ENCODE results near the gene CRK. TPM values are rescaled to one million over a fixed set of nuclear protein-coding genes. Genes with fewer than 3 reads are reported as not detected.
"Not testable (repeated sequence)": the region's sequence is repeated elsewhere in the genome, so short reads cannot be mapped to it uniquely, and the experiment has no call there.

Gene CRK
- total RNA-seq, 1 experiment from 2014 or later = 99.7 TPM

GRCh38 chr17:1442187-1442586, 13.8 kb downstream of the CRK start:
- no peak overlapping the region for H3K4me3 ChIP-seq
- H3K4me1 ChIP-seq (replicated peaks) = peaks cover 17% of the 10 kb centered on the region
- peaks cover 55% of the 10 kb centered on the region for H3K36me3 ChIP-seq
- no peaks in the 10 kb centered on the region; the same call in 1 of the 2 replicates for H3K9me3 ChIP-seq (replicated peaks)
- H3K27ac ChIP-seq = no peak overlapping the region
- DNase-seq (ENCODE audit: low read depth in 1 of 2, low spot score in 2 of 2) = no peak
- H3K27me3 ChIP-seq (replicated peaks) = no peaks in the 10 kb centered on the region

- Histone ChIP-seq H3K27ac (no peak overlapping the region), H3K4me3 (no peak overlapping the region), H3K36me3 (peaks cover 61% of the 10 kb centered on the region), H3K9me3 (replicated peaks) (no peaks in the 10 kb centered on the region; the same call in 1 of the 2 replicates), H3K4me1 (replicated peaks) (peaks cover 17% of the 10 kb centered on the region), H3K27me3 (replicated peaks) (no peaks in the 10 kb centered on the region)
- no peak for DNase-seq (ENCODE audit: low read depth in 1 of 2, low spot score in 2 of 2)
Observed at GRCh38 chr17:1440921-1441320, 15.1 kb downstream of the CRK start.

- peaks cover 73% of the 10 kb centered on the region for H3K36me3 ChIP-seq
- no peak overlapping the region for H3K4me3 ChIP-seq
- H3K9me3 ChIP-seq (replicated peaks) = no peaks in the 10 kb centered on the region; the same call in 1 of the 2 replicates
- H3K27me3 ChIP-seq (replicated peaks) = no peaks in the 10 kb centered on the region
- H3K27ac ChIP-seq = peak overlapping the region; percentile 78
- H3K4me1 ChIP-seq (replicated peaks) = peaks cover 17% of the 10 kb centered on the region
- peak; percentile 52 to 70 for DNase-seq (ENCODE audit: low read depth in 1 of 2, low spot score in 2 of 2)
Observed at GRCh38 chr17:1438593-1439083, 17.4 kb downstream of the CRK start.

- no peak for DNase-seq (ENCODE audit: low read depth in 1 of 2, low spot score in 2 of 2)
- Histone ChIP-seq H3K4me1 (replicated peaks) (peaks cover 17% of the 10 kb centered on the region), H3K27ac (no peak overlapping the region), H3K9me3 (replicated peaks) (no peaks in the 10 kb centered on the region), H3K36me3 (peaks cover 69% of the 10 kb centered on the region), H3K4me3 (no peak overlapping the region), H3K27me3 (replicated peaks) (no peaks in the 10 kb centered on the region)
Observed at GRCh38 chr17:1435326-1435725, 20.7 kb downstream of the CRK start.

GRCh38 chr17:1434150-1434549, 21.9 kb downstream of the CRK start:
- DNase-seq (ENCODE audit: low read depth in 1 of 2, low spot score in 2 of 2) = no peak
- H3K4me1 ChIP-seq (replicated peaks) = peaks cover 12% of the 10 kb centered on the region
- no peaks in the 10 kb centered on the region for H3K9me3 ChIP-seq (replicated peaks)
- no peak overlapping the region for H3K27ac ChIP-seq
- no peak overlapping the region for H3K4me3 ChIP-seq
- peaks cover 67% of the 10 kb centered on the region for H3K36me3 ChIP-seq
- H3K27me3 ChIP-seq (replicated peaks) = no peaks in the 10 kb centered on the region

GRCh38 chr17:1431631-1432104, 24.4 kb downstream of the CRK start:
- Histone ChIP-seq H3K9me3 (replicated peaks) (no peaks in the 10 kb centered on the region), H3K4me1 (replicated peaks) (no peaks in the 10 kb centered on the region), H3K27ac (no peak overlapping the region), H3K27me3 (replicated peaks) (no peaks in the 10 kb centered on the region), H3K4me3 (no peak overlapping the region), H3K36me3 (peaks cover 66% of the 10 kb centered on the region)
- no peak for DNase-seq (ENCODE audit: low read depth in 1 of 2, low spot score in 2 of 2)

GRCh38 chr17:1423456-1424135, 32.4 kb downstream of the CRK start:
- peaks cover 75% of the 10 kb centered on the region for H3K36me3 ChIP-seq
- no peaks in the 10 kb centered on the region for H3K27me3 ChIP-seq (replicated peaks)
- no peak overlapping the region for H3K4me3 ChIP-seq
- H3K27ac ChIP-seq = peak overlapping the region; percentile 84
- H3K9me3 ChIP-seq (replicated peaks) = no peaks in the 10 kb centered on the region
- peaks cover 33% of the 10 kb centered on the region for H3K4me1 ChIP-seq (replicated peaks)
- DNase-seq (ENCODE audit: low read depth in 1 of 2, low spot score in 2 of 2) = no peak

- Histone ChIP-seq H3K27ac (peak overlapping the region; percentile 84), H3K4me1 (replicated peaks) (peaks cover 33% of the 10 kb centered on the region), H3K9me3 (replicated peaks) (no peaks in the 10 kb centered on the region), H3K27me3 (replicated peaks) (no peaks in the 10 kb centered on the region), H3K4me3 (no peak overlapping the region), H3K36me3 (peaks cover 78% of the 10 kb centered on the region)
- DNase-seq (ENCODE audit: low read depth in 1 of 2, low spot score in 2 of 2) = peak; percentile 81 to 84
Observed at GRCh38 chr17:1422885-1423284, 33.1 kb downstream of the CRK start.

- Histone ChIP-seq H3K9me3 (replicated peaks) (no peaks in the 10 kb centered on the region), H3K27ac (no peak overlapping the region; the same call in 1 of the 2 replicates), H3K27me3 (replicated peaks) (no peaks in the 10 kb centered on the region), H3K36me3 (peaks cover 73% of the 10 kb centered on the region), H3K4me1 (replicated peaks) (peaks cover 33% of the 10 kb centered on the region), H3K4me3 (no peak overlapping the region)
- DNase-seq (ENCODE audit: low read depth in 1 of 2, low spot score in 2 of 2) = no peak
Observed at GRCh38 chr17:1421470-1421869, 34.6 kb downstream of the CRK start.

GRCh38 chr17:1420981-1421380, 35.1 kb downstream of the CRK start:
- Histone ChIP-seq H3K27me3 (replicated peaks) (no peaks in the 10 kb centered on the region), H3K4me3 (no peak overlapping the region), H3K9me3 (replicated peaks) (no peaks in the 10 kb centered on the region), H3K36me3 (peaks cover 68% of the 10 kb centered on the region), H3K4me1 (replicated peaks) (peaks cover 33% of the 10 kb centered on the region), H3K27ac (no peak overlapping the region)
- no peak for DNase-seq (ENCODE audit: low read depth in 1 of 2, low spot score in 2 of 2)

GRCh38 chr17:1420163-1420562, 35.9 kb downstream of the CRK start:
- Histone ChIP-seq H3K36me3 (peaks cover 64% of the 10 kb centered on the region), H3K9me3 (replicated peaks) (no peaks in the 10 kb centered on the region), H3K27me3 (replicated peaks) (no peaks in the 10 kb centered on the region), H3K27ac (no peak overlapping the region), H3K4me3 (no peak overlapping the region), H3K4me1 (replicated peaks) (peaks cover 31% of the 10 kb centered on the region)
- no peak for DNase-seq (ENCODE audit: low read depth in 1 of 2, low spot score in 2 of 2)

- not testable (repeated sequence) for DNase-seq (ENCODE audit: low read depth in 1 of 2, low spot score in 2 of 2); H3K4me3 ChIP-seq; H3K27me3 ChIP-seq (replicated peaks); H3K9me3 ChIP-seq (replicated peaks); H3K27ac ChIP-seq
- Histone ChIP-seq H3K4me1 (replicated peaks) (peaks cover 23% of the 10 kb centered on the region), H3K36me3 (peaks cover 51% of the 10 kb centered on the region)
Observed at GRCh38 chr17:1418476-1418875, 37.6 kb downstream of the CRK start.

GRCh38 chr17:1416414-1416813, 39.6 kb downstream of the CRK start:
- H3K27ac ChIP-seq = no peak overlapping the region
- peaks cover 8% of the 10 kb centered on the region; the same call in 1 of the 2 replicates for H3K4me1 ChIP-seq (replicated peaks)
- H3K27me3 ChIP-seq (replicated peaks) = no peaks in the 10 kb centered on the region
- H3K9me3 ChIP-seq (replicated peaks) = peaks cover 4% of the 10 kb centered on the region; the same call in 1 of the 2 replicates
- H3K4me3 ChIP-seq = no peak overlapping the region
- no peak for DNase-seq (ENCODE audit: low read depth in 1 of 2, low spot score in 2 of 2)
- peaks cover 34% of the 10 kb centered on the region for H3K36me3 ChIP-seq

- no peak for DNase-seq (ENCODE audit: low read depth in 1 of 2, low spot score in 2 of 2)
- H3K27ac ChIP-seq = no peak overlapping the region
- H3K4me3 ChIP-seq = no peak overlapping the region
- H3K9me3 ChIP-seq (replicated peaks) = peaks cover 4% of the 10 kb centered on the region; the same call in 1 of the 2 replicates
- H3K36me3 ChIP-seq = peaks cover 17% of the 10 kb centered on the region
- peaks cover 8% of the 10 kb centered on the region; the same call in 1 of the 2 replicates for H3K4me1 ChIP-seq (replicated peaks)
- no peaks in the 10 kb centered on the region for H3K27me3 ChIP-seq (replicated peaks)
Observed at GRCh38 chr17:1414634-1415033, 41.4 kb downstream of the CRK start.

Data from SJSA1 (cell line).